HepG2 (cell line): ENCODE data around the gene CAPZB. TPM values are rescaled to one million over a fixed set of nuclear protein-coding genes. Genes with fewer than 3 reads are reported as not detected.
A peak's percentile ranks its signal among the peaks of the same experiment; 100 is the strongest.

Experiments used
- BORCS8-MEF2B ChIP-seq: sonication (generic); formaldehyde crosslinking; IDR thresholded peaks from 2 replicates; pipeline ENCODE4 v1.8.0; 2022; ENCODE audit warnings: mild to moderate bottlenecking, missing genetic modification reagents
- CAMTA2 ChIP-seq: sonication (generic); formaldehyde crosslinking; IDR thresholded peaks from 2 replicates; pipeline ENCODE4 v1.4.0; 2020; ENCODE audit warnings: mild to moderate bottlenecking, missing genetic modification reagents, borderline replicate concordance
- CBX5 ChIP-seq: sonication (generic); formaldehyde crosslinking; IDR thresholded peaks from 2 replicates; pipeline ENCODE4 v1.4.0; 2020; ENCODE audit warnings: missing genetic modification reagents, borderline replicate concordance
- EHMT2 ChIP-seq: fragments of 200-600 bp; sonication (generic); IDR thresholded peaks from 2 replicates; pipeline ENCODE4 v1.7.0; 2017; ENCODE audit warnings: antibody characterized with exemption, low read depth, low read length, borderline replicate concordance
- FOXK1 ChIP-seq: sonication (generic); formaldehyde crosslinking; IDR thresholded peaks from 2 replicates; pipeline ENCODE4 v1.4.0; 2020; ENCODE audit warnings: low read depth, missing genetic modification reagents, borderline replicate concordance
- JARID2 ChIP-seq: sonication (generic); formaldehyde crosslinking; IDR thresholded peaks from 2 replicates; pipeline ENCODE4 v1.8.1; 2023; ENCODE audit warnings: missing genetic modification reagents, inconsistent platforms; ENCODE audit not compliant: insufficient replicate concordance
- MAFF ChIP-seq: IDR thresholded peaks from 2 replicates; pipeline ENCODE4 v1.6.1; 2011; ENCODE audit warnings: low read depth, low read length, improper control_type of control experiment
- NFYB ChIP-seq: sonication (generic); formaldehyde crosslinking; IDR thresholded peaks from 2 replicates; pipeline ENCODE4 v1.4.0; 2020; ENCODE audit warnings: missing genetic modification reagents
- NR2C2 ChIP-seq: sonication (generic); formaldehyde crosslinking; IDR thresholded peaks from 2 replicates; pipeline ENCODE4 v1.4.0; 2020; ENCODE audit warnings: missing genetic modification reagents, mild to moderate bottlenecking, moderate library complexity, borderline replicate concordance
- RAD21 ChIP-seq: fragments of 450-650 bp; formaldehyde crosslinking; IDR thresholded peaks from 2 replicates; pipeline ENCODE4 v1.5.0; 2020; ENCODE audit warnings: mild to moderate bottlenecking
- SP5 ChIP-seq: IDR thresholded peaks from 2 replicates; pipeline ENCODE4 v1.6.1; 2016; ENCODE audit warnings: low read depth, borderline replicate concordance
- SPEN ChIP-seq: sonication (generic); formaldehyde crosslinking; IDR thresholded peaks from 2 replicates; pipeline ENCODE4 v1.5.1; 2020; ENCODE audit warnings: low read depth, mild to moderate bottlenecking, missing genetic modification reagents
- TFDP2 ChIP-seq: sonication (generic); formaldehyde crosslinking; IDR thresholded peaks from 2 replicates; pipeline ENCODE4 v1.4.0; 2020; ENCODE audit warnings: missing genetic modification reagents
- ZNF274 ChIP-seq: sonication (generic); formaldehyde crosslinking; IDR thresholded peaks from 2 replicates; pipeline ENCODE4 v1.5.1; 2020; ENCODE audit warnings: mild to moderate bottlenecking, missing genetic modification reagents
- ZNF329 ChIP-seq: sonication (generic); formaldehyde crosslinking; IDR thresholded peaks from 2 replicates; pipeline ENCODE4 v1.9.0; 2021; ENCODE audit warnings: low read depth, mild to moderate bottlenecking, missing genetic modification reagents
- ZNF335 ChIP-seq: sonication (generic); formaldehyde crosslinking; IDR thresholded peaks from 2 replicates; pipeline ENCODE4 v1.4.0; 2020; ENCODE audit warnings: missing genetic modification reagents
- ZNF350 ChIP-seq: sonication (generic); formaldehyde crosslinking; IDR thresholded peaks from 2 replicates; pipeline ENCODE4 v1.4.0; 2020; ENCODE audit warnings: mild to moderate bottlenecking, low read depth, missing genetic modification reagents, borderline replicate concordance
- ZNF432 ChIP-seq: sonication (generic); formaldehyde crosslinking; IDR thresholded peaks from 2 replicates; pipeline ENCODE4 v1.5.0; 2020; ENCODE audit warnings: missing genetic modification reagents, mild to moderate bottlenecking, borderline replicate concordance
- ZNF607 ChIP-seq: sonication (generic); formaldehyde crosslinking; IDR thresholded peaks from 2 replicates; pipeline ENCODE4 v1.5.1; 2020; ENCODE audit warnings: missing genetic modification reagents, mild to moderate bottlenecking, borderline replicate concordance
- ZNF737 ChIP-seq: sonication (generic); formaldehyde crosslinking; IDR thresholded peaks from 2 replicates; pipeline ENCODE4 v1.5.0; 2020; ENCODE audit warnings: missing genetic modification reagents, mild to moderate bottlenecking, borderline replicate concordance
- ZNF768 ChIP-seq: sonication (generic); formaldehyde crosslinking; IDR thresholded peaks from 2 replicates; pipeline ENCODE4 v1.4.0; 2020; ENCODE audit warnings: missing genetic modification reagents
- ZNF777 ChIP-seq: sonication (generic); formaldehyde crosslinking; IDR thresholded peaks from 2 replicates; pipeline ENCODE4 v1.4.0; 2020; ENCODE audit warnings: missing genetic modification reagents
- polyA plus RNA-seq, 8 experiments: library from polyadenylated mRNA; depleted of rRNA in 3 of 8; stranded (reverse) in 7 of 8; unstranded in 1 of 8; fragments of >200 nt; fragmentation: Illumina TruSeq in 4 of 8; extraction: Trizol in 4 of 8; gene quantifications; 2 replicates each; pipeline versions ENCODE4 v1.2.1 to v1.2.3, GENCODE V29; 2011 to 2016; ENCODE audit warnings: low read depth in 4 of 8, missing spikeins in 1 of 8, mixed read lengths in 1 of 8; ENCODE audit not compliant: insufficient read depth in 1 of 8
- total RNA-seq, 5 experiments: library from RNA; depleted of rRNA; stranded (reverse); fragments of >200 nt; fragmentation: Illumina TruSeq; extraction: Trizol; gene quantifications; 2 replicates each; pipeline ENCODE4 v1.2.3, GENCODE V29; 2016; ENCODE audit warnings: low read depth in 1 of 5
- TF ChIP-seq, protein P1 (sequence below): sonication (generic); formaldehyde crosslinking; IDR thresholded peaks from 2 replicates; pipeline ENCODE4 v1.8.0; 2022; ENCODE audit warnings: low read depth, missing genetic modification reagents
- TF ChIP-seq, protein P2 (sequence below): sonication (generic); formaldehyde crosslinking; IDR thresholded peaks from 2 replicates; pipeline ENCODE4 v1.8.0; 2022; ENCODE audit warnings: mild to moderate bottlenecking, missing genetic modification reagents

The CAPZB gene
- total and polyA plus RNA-seq, 2 of the 13 experiments (the other 11 are each of a cell fraction or from before 2014, with no cell fraction given) = 58.9 to 76.9 TPM

DNA sequence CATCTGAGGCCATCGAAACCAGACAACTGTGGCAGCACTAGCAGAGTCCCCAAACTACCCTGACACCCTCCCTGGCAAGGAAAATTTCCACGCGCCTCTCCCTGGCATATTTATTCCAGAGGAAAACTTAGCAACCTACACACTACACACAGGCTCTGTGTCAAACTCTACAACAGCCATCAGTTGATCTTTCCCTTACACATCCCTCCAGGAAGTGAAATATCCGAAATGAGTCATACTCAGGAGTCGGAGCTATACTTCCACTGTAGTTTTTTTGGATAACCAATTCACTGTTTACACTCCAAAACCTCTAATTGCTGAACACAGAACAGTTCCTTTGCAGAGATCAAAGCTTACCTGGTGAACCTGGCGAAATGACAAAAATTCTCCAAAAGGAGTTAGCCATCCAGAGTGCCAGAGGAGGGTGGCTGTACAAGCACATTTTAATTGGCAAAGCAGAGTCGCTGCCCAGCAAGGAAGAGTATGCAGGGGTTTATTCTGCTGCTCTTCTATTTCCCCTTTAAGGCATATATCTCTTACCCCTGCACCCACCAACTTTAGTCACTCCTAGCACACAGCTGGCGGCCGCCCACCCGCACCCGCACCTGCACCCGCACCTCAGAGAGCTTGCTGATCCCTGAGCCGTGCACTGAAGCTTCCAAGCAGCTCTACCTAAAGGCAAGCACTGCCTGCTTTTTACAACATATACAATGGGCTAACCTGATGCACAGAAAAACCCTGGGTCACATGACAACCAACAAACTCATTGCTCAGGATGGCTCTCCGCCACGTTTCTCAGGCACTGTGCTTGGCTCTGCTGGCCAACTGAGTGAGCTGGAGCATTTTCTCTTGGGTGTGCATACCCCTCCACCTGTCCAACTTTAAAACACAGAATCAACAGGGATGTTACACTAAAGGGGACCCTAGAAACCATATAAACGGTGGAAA lies 54.9 kb downstream of the CAPZB start (continued):
- TF ChIP-seq SPEN (CRISPR knock-in tag) = no peak
- TF ChIP-seq ZNF335 (CRISPR knock-in tag) = 0 out of 2 replicates have a peak, but pooled peaks have one; percentile 36
- no peak for TF ChIP-seq CAMTA2
- TF ChIP-seq ZNF432 = no peak
- no peak for TF ChIP-seq EHMT2
- no peak for TF ChIP-seq CBX5 (CRISPR knock-in tag)
- TF ChIP-seq ZNF737 = no peak
- TF ChIP-seq MAFF = no peak
- no peak for TF ChIP-seq RAD21 (CRISPR knock-in tag)
- no peak for TF ChIP-seq JARID2
- TF ChIP-seq NR2C2 = no peak
- TF ChIP-seq ZNF777 (CRISPR knock-in tag) = no peak
- TF ChIP-seq ZNF329 (CRISPR knock-in tag) = no peak
- TF ChIP-seq ZNF274 = no peak
- no peak for TF ChIP-seq ZNF350 (CRISPR knock-in tag)
- 0 out of 2 replicates have a peak, but pooled peaks have one; percentile 1 for TF ChIP-seq NFYB (CRISPR knock-in tag)
- no peak for TF ChIP-seq TFDP2 (CRISPR knock-in tag)
- TF ChIP-seq ZNF768 (CRISPR knock-in tag) = no peak
- TF ChIP-seq, protein P1, sequence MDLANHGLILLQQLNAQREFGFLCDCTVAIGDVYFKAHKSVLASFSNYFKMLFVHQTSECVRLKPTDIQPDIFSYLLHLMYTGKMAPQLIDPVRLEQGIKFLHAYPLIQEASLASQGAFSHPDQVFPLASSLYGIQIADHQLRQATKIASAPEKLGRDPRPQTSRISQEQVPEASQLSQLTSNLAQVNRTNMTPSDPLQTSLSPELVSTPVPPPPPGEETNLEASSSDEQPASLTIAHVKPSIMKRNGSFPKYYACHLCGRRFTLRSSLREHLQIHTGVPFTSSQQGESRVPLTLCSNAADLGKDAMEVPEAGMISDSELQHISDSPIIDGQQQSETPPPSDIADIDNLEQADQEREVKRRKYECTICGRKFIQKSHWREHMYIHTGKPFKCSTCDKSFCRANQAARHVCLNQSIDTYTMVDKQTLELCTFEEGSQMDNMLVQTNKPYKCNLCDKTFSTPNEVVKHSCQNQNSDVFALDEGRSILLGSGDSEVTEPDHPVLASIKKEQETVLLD (CRISPR knock-in tag) = no peak
- TF ChIP-seq, protein P2, sequence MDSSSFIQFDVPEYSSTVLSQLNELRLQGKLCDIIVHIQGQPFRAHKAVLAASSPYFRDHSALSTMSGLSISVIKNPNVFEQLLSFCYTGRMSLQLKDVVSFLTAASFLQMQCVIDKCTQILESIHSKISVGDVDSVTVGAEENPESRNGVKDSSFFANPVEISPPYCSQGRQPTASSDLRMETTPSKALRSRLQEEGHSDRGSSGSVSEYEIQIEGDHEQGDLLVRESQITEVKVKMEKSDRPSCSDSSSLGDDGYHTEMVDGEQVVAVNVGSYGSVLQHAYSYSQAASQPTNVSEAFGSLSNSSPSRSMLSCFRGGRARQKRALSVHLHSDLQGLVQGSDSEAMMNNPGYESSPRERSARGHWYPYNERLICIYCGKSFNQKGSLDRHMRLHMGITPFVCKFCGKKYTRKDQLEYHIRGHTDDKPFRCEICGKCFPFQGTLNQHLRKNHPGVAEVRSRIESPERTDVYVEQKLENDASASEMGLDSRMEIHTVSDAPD (CRISPR knock-in tag) = peak; percentile 97
- no peak for TF ChIP-seq ZNF607
- no peak for TF ChIP-seq FOXK1 (CRISPR knock-in tag)
- no peak; the same call in 1 of the 2 replicates for TF ChIP-seq BORCS8-MEF2B (CRISPR knock-in tag)
- no peak for TF ChIP-seq SP5 (CRISPR knock-in tag)
